Adrenal gland (tissue), 5 donors: Measurements from ENCODE around the gene TLCD3A.
"Not testable (repeated sequence)": the region's sequence is repeated elsewhere in the genome, so short reads cannot be mapped to it uniquely, and the experiment has no call there.

Experiments used
- POLR2A ChIP-seq, 2 donors: fragments of 450-650 bp; IDR thresholded peaks; one replicate each; pipeline ENCODE4 v1.6.1; 2017; ENCODE audit warnings: antibody characterized with exemption in 2 of 2, mild to moderate bottlenecking in 2 of 2, moderate library complexity in 1 of 2
- TF ChIP-seq, protein P1 (sequence below), 6 experiments: fragments of 450-650 bp in 4 of 6; fragments of 200-600 bp in 2 of 6; sonication (generic) in 1 of 6; IDR thresholded peaks; 1 replicate in 5 of 6; 2 replicates in 1 of 6; pipeline versions ENCODE4 v1.5.1 to v1.8.0; 2016 to 2021; ENCODE audit warnings: antibody characterized with exemption in 6 of 6, mild to moderate bottlenecking in 2 of 6, moderate library complexity in 1 of 6
- donor health status: DM: no; HTN: no; CAD: no.

DNA sequence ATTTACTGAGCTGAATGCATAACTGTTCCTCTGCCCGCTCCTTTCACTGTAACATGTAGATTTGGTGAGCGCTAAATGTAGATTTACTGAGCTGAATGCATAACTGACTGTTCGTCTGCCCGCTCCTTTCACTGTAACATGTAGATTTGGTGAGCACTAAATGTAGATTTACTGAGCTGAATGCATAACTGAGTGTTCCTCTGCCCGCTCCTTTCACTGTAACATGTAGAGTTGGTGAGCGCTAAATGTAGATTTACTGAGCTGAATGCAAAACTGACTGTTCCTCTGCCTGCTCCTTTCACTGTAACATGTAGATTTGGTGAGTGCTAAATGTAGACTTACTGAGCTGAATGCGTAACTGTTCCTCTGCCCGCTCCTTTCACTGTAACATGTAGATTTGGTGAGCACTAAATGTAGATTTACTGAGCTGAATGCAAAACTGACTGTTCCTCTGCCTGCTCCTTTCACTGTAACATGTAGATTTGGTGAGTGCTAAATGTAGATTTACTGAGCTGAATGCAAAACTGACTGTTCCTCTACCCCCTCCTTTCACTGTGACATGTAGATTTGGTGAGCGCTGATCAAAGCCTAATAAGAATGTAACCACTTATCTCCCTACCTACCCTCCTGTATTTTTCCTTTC, 23.0 kb downstream of the TLCD3A start:
- TF ChIP-seq, protein P1, sequence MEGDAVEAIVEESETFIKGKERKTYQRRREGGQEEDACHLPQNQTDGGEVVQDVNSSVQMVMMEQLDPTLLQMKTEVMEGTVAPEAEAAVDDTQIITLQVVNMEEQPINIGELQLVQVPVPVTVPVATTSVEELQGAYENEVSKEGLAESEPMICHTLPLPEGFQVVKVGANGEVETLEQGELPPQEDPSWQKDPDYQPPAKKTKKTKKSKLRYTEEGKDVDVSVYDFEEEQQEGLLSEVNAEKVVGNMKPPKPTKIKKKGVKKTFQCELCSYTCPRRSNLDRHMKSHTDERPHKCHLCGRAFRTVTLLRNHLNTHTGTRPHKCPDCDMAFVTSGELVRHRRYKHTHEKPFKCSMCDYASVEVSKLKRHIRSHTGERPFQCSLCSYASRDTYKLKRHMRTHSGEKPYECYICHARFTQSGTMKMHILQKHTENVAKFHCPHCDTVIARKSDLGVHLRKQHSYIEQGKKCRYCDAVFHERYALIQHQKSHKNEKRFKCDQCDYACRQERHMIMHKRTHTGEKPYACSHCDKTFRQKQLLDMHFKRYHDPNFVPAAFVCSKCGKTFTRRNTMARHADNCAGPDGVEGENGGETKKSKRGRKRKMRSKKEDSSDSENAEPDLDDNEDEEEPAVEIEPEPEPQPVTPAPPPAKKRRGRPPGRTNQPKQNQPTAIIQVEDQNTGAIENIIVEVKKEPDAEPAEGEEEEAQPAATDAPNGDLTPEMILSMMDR (IDR thresholded peaks at IDR 0.05): not testable (repeated sequence)
- TF ChIP-seq POLR2A (IDR thresholded peaks at IDR 0.05): not testable (repeated sequence)
